WERI-Rb-1 (cell line): Measurements from ENCODE around the gene DEK.

Experiments used
- DNase-seq: peaks from one replicate; pipeline ENCODE4 v3.0.0-alpha.2; 2020
- H3K27ac ChIP-seq: fragments of 250-450 bp; sonication (Bioruptor Pico); 2 replicates; pipeline ENCODE4 v1.5.1; 2020; ENCODE audit warnings: mild to moderate bottlenecking, moderate library complexity
- H3K27me3 ChIP-seq: fragments of 250-450 bp; sonication (Bioruptor Pico); 2 replicates; pipeline ENCODE4 v1.5.1; 2021; ENCODE audit warnings: mild to moderate bottlenecking, low read depth, moderate library complexity; ENCODE audit not compliant: insufficient read depth, severe bottlenecking
- H3K36me3 ChIP-seq: fragments of 250-450 bp; sonication (Bioruptor Pico); 2 replicates; pipeline ENCODE4 v1.5.1; 2020; ENCODE audit warnings: mild to moderate bottlenecking, moderate library complexity
- H3K4me3 ChIP-seq: 2 replicates; pipeline ENCODE4 v1.5.1; 2011; ENCODE audit warnings: low read depth, mild to moderate bottlenecking, control low read depth, low read length
- H3K9me3 ChIP-seq: fragments of 250-450 bp; sonication (Bioruptor Pico); 2 replicates; pipeline ENCODE4 v1.5.1; 2021; ENCODE audit warnings: mild to moderate bottlenecking, moderate library complexity; ENCODE audit not compliant: severe bottlenecking
- CTCF ChIP-seq: IDR thresholded peaks from 2 replicates; pipeline ENCODE4 v1.5.1; 2011; ENCODE audit warnings: low read depth, mild to moderate bottlenecking, control low read depth, inconsistent platforms, low read length

DEK gene

GRCh38 chr6:18189196-18189595 is 75.1 kb downstream of the DEK start:
- peaks cover 7% of the 10 kb centered on the region for H3K36me3 ChIP-seq
- no peak for TF ChIP-seq CTCF

GRCh38 chr6:18187701-18188100 is 76.6 kb downstream of the DEK start:
- peaks cover 7% of the 10 kb centered on the region for H3K36me3 ChIP-seq
- H3K27ac ChIP-seq = no peak overlapping the region
- DNase-seq = no peak
- no peak for TF ChIP-seq CTCF
- H3K27me3 ChIP-seq = no peaks in the 10 kb centered on the region
- H3K4me3 ChIP-seq = no peak overlapping the region
- no peaks in the 10 kb centered on the region for H3K9me3 ChIP-seq

More at GRCh38 chr6:18189196-18189595, 75.1 kb downstream of the DEK start:
- Histone ChIP-seq H3K27me3 (no peaks in the 10 kb centered on the region), H3K27ac (no peak overlapping the region), H3K4me3 (no peak overlapping the region), H3K9me3 (no peaks in the 10 kb centered on the region)
- no peak for DNase-seq

- no peaks in the 10 kb centered on the region for H3K27me3 ChIP-seq
- no peak overlapping the region for H3K4me3 ChIP-seq
- no peak for TF ChIP-seq CTCF
- H3K9me3 ChIP-seq = no peaks in the 10 kb centered on the region
- DNase-seq = no peak
- H3K27ac ChIP-seq = no peak overlapping the region
- H3K36me3 ChIP-seq = peaks cover 4% of the 10 kb centered on the region
Measured at GRCh38 chr6:18186540-18187250, 77.6 kb downstream of the DEK start.

- no peak for DNase-seq
- H3K27me3 ChIP-seq = no peaks in the 10 kb centered on the region
- TF ChIP-seq CTCF = no peak
- no peak overlapping the region for H3K4me3 ChIP-seq
- H3K9me3 ChIP-seq = no peaks in the 10 kb centered on the region
- H3K36me3 ChIP-seq = peaks cover under 1% of the 10 kb centered on the region
- no peak overlapping the region for H3K27ac ChIP-seq
Measured at GRCh38 chr6:18186033-18186432, 78.3 kb downstream of the DEK start.

- Histone ChIP-seq H3K4me3 (no peak overlapping the region), H3K9me3 (no peaks in the 10 kb centered on the region), H3K27me3 (no peaks in the 10 kb centered on the region), H3K36me3 (no peaks in the 10 kb centered on the region), H3K27ac (no peak overlapping the region)
- no peak for TF ChIP-seq CTCF
- no peak for DNase-seq
Measured at GRCh38 chr6:18185624-18186023, 78.7 kb downstream of the DEK start.

GRCh38 chr6:18183766-18184165 is 80.6 kb downstream of the DEK start:
- Histone ChIP-seq H3K9me3 (no peaks in the 10 kb centered on the region), H3K27ac (no peak overlapping the region), H3K27me3 (no peaks in the 10 kb centered on the region), H3K4me3 (no peak overlapping the region), H3K36me3 (no peaks in the 10 kb centered on the region)
- TF ChIP-seq CTCF = no peak
- DNase-seq = no peak
